ENCODE data around the gene GRIPAP1. TPM values are rescaled to one million over a fixed set of nuclear protein-coding genes. Genes with fewer than 3 reads are reported as not detected.

Gene GRIPAP1
- total RNA-seq, 2 donors from 2014 or later: 26.9 to 62.4 TPM

DNA sequence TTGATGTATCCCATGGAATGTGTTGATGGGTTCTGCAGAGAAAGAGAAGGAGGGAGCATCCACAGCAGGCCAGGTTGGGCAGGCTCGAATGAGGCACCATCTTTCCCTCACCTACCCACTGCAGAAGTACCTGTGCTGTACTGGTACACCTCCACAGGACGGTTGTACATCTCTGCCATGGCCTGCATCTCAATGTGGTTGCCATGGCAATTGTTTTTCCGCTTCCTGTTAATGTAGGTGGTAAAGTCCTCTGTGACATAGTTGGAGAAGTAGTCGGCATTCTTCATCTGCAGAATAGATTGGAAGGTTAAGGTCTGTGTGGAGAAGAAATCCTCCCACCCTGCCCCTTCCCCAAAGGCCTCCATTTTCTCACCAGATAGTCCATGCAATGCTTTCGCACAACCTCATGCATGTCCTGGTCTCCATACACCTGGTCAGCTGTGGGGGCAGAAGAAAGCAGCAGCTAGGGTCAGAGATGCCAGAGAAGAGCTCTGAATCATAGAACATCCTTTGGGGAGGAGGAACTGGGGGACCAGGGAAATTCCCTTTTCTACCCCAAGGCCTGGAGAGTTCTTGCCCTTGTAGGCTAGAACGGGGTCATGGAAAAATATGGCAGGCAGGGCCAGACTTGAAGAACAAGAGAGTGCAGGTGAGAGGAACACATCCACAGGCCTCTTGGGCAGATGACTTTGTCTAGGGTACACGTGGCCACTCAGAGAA lies 67.3 kb downstream of the GRIPAP1 start:
- WGBS: 84% methylated on average over 7 of the region's 7 CpGs
- H3K9me3 ChIP-seq: no peaks in the 10 kb centered on the region
- no peak for DNase-seq (ENCODE audit: low spot score)
- no peak overlapping the region for H3K27ac ChIP-seq
- H3K27me3 ChIP-seq (replicated peaks; ENCODE audit: insufficient read depth): no peaks in the 10 kb centered on the region
- TF ChIP-seq POLR2AphosphoS5 (IDR thresholded peaks at IDR 0.05) (no peak), POLR2A (IDR thresholded peaks at IDR 0.05) (no peak)
- TF ChIP-seq, protein P1, sequence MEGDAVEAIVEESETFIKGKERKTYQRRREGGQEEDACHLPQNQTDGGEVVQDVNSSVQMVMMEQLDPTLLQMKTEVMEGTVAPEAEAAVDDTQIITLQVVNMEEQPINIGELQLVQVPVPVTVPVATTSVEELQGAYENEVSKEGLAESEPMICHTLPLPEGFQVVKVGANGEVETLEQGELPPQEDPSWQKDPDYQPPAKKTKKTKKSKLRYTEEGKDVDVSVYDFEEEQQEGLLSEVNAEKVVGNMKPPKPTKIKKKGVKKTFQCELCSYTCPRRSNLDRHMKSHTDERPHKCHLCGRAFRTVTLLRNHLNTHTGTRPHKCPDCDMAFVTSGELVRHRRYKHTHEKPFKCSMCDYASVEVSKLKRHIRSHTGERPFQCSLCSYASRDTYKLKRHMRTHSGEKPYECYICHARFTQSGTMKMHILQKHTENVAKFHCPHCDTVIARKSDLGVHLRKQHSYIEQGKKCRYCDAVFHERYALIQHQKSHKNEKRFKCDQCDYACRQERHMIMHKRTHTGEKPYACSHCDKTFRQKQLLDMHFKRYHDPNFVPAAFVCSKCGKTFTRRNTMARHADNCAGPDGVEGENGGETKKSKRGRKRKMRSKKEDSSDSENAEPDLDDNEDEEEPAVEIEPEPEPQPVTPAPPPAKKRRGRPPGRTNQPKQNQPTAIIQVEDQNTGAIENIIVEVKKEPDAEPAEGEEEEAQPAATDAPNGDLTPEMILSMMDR (IDR thresholded peaks at IDR 0.05): no peak
- intact Hi-C loops (cut with DNase I): no loop called here
- no peaks in the 10 kb centered on the region for H3K4me1 ChIP-seq (replicated peaks)
- H3K36me3 ChIP-seq: no peaks in the 10 kb centered on the region
- H3K4me3 ChIP-seq: no peak overlapping the region

DNA sequence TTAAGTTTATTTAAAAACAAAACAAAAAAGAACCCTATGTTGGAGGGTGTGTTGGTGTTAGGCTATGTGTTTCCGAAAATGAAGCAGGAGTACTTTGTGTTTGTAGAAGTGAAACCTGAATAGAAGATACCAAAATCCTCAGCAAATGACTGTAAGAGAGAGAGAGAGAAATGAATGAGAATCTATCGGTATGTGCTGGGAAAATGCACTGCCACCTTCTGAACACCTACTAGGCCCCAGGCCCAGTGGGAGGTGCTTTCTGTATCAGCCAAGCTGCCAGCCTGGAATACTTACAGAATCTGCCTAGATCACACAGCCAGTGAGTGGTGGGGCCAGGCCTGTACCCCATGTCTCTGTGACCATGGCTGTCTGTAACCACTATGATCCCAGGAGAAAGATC lies 68.3 kb downstream of the GRIPAP1 start:
- TF ChIP-seq, protein P1 (IDR thresholded peaks at IDR 0.05): no peak
- TF ChIP-seq POLR2A (IDR thresholded peaks at IDR 0.05) (no peak), POLR2AphosphoS5 (IDR thresholded peaks at IDR 0.05) (no peak)
- 79% methylated on average over 2 of the region's 2 CpGs for WGBS
- no peaks in the 10 kb centered on the region for H3K36me3 ChIP-seq
- no peak for DNase-seq (ENCODE audit: low spot score)
- no peaks in the 10 kb centered on the region for H3K9me3 ChIP-seq
- intact Hi-C loops (cut with DNase I): no loop called here
- no peak overlapping the region for H3K27ac ChIP-seq
- no peaks in the 10 kb centered on the region for H3K4me1 ChIP-seq (replicated peaks)
- no peak overlapping the region for H3K4me3 ChIP-seq
- H3K27me3 ChIP-seq (replicated peaks; ENCODE audit: insufficient read depth): no peaks in the 10 kb centered on the region

DNA sequence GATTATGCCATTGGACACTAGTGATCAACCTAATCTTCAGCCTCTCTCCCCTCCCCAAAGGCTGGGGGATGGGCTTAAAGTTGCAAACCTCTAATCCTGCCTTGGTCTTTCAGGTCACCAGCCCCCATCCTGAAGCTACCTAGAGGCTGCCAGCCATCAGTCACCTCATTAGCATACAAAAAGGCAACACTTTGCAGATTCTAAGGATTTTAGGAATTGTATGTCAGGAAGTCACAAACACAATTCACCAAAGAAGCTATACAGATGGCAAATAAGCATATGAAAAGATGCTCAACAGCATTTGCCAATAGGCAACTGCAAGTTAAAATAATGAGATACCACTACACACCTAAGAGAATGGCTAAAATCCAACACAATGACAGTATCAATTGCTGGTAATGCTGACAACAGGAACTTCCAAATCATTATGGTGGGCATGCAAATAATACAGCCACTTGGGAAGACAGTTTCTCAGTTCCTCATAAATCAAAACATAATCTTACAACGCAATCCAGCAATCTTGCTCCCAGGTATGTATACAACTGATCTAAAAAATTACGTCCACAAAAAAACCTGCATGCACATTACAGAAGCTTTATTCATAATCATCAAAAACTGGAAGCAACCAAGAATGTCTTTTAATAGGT lies 74.2 kb downstream of the GRIPAP1 start:
- no peak for DNase-seq (ENCODE audit: low spot score)
- Histone ChIP-seq H3K27ac (no peak overlapping the region), H3K36me3 (no peaks in the 10 kb centered on the region), H3K9me3 (no peaks in the 10 kb centered on the region), H3K4me3 (no peak overlapping the region), H3K27me3 (replicated peaks; ENCODE audit: insufficient read depth) (no peaks in the 10 kb centered on the region), H3K4me1 (replicated peaks) (no peaks in the 10 kb centered on the region)
- no peak for TF ChIP-seq POLR2A (IDR thresholded peaks at IDR 0.05)
- TF ChIP-seq POLR2AphosphoS5 (IDR thresholded peaks at IDR 0.05): no peak
- TF ChIP-seq, protein P1 (IDR thresholded peaks at IDR 0.05): no peak
- WGBS: 82% methylated on average over 2 of the region's 2 CpGs
- intact Hi-C loops (cut with DNase I): no loop called here

DNA sequence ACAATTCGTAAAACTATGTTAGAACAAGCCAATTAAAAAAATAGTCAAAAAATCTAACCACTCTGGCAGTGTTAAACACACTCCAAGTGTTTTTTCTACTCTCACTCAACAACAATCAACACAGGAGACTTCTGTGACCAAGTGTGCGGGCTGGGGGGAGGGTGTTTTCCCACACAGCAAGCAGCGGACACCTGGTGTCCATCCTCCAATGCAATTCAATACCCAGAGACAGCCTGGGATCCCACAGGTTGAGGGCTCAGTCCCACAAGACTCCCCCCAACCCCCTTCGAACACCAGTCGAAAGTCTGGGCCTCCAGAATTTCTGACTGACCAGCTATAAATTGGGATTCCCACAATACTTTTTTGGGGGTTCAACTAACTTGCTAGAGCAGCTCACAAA lies 74.9 kb downstream of the GRIPAP1 start:
- H3K36me3 ChIP-seq: no peaks in the 10 kb centered on the region
- H3K4me1 ChIP-seq (replicated peaks): no peaks in the 10 kb centered on the region
- no peak for TF ChIP-seq POLR2A (IDR thresholded peaks at IDR 0.05)
- TF ChIP-seq, protein P1 (IDR thresholded peaks at IDR 0.05): no peak
- no peak for TF ChIP-seq POLR2AphosphoS5 (IDR thresholded peaks at IDR 0.05)
- no peaks in the 10 kb centered on the region for H3K9me3 ChIP-seq
- H3K27ac ChIP-seq: no peak overlapping the region
- intact Hi-C loops (cut with DNase I): no loop called here
- H3K4me3 ChIP-seq: no peak overlapping the region
- no peak for DNase-seq (ENCODE audit: low spot score)
- H3K27me3 ChIP-seq (replicated peaks; ENCODE audit: insufficient read depth): no peaks in the 10 kb centered on the region
- WGBS: 87% methylated on average over 5 of the region's 5 CpGs

DNA sequence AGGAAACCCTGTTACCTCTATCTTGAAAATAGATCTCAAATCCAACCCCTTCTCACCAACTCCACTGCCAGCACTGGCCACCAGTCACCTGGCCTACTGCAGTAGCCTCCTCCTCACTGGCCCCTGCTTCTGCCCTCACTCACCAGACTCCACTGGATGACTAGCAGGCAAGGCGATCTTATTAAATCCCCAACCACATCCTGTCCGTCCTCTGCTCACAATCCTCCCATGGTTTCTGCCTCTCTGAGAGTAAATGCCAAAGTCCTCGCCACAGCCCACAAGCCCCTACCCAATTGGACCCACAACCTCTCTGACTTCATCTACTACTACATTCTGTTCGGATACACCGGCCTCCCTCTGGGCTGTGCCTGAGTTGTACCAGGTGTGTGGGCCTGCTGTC lies 77.8 kb downstream of the GRIPAP1 start:
- H3K27ac ChIP-seq: no peak overlapping the region

More for the DNA sequence above, 77.8 kb downstream of the GRIPAP1 start:
- intact Hi-C loops (cut with DNase I): no loop called here
- Histone ChIP-seq H3K4me3 (no peak overlapping the region), H3K9me3 (no peaks in the 10 kb centered on the region), H3K27me3 (replicated peaks; ENCODE audit: insufficient read depth) (no peaks in the 10 kb centered on the region), H3K4me1 (replicated peaks) (no peaks in the 10 kb centered on the region), H3K36me3 (no peaks in the 10 kb centered on the region)
- 85% methylated on average over 5 of the region's 5 CpGs for WGBS
- TF ChIP-seq, protein P1 (IDR thresholded peaks at IDR 0.05): no peak
- no peak for TF ChIP-seq POLR2A (IDR thresholded peaks at IDR 0.05)
- TF ChIP-seq POLR2AphosphoS5 (IDR thresholded peaks at IDR 0.05): no peak
- no peak for DNase-seq (ENCODE audit: low spot score)

Measured in prostate gland (tissue), 2 donors.